COLO668 (cell line): ENCODE data around the gene GJB1.
A peak's percentile ranks its signal among the peaks of the same experiment; 100 is the strongest.

ENCODE experiments used
- DNase-seq: peaks from one replicate; lab custom pipeline; 2025; ENCODE audit not compliant: unreplicated experiment; lab: John Stamatoyannopoulos, UW

Gene GJB1

GRCh38 chrX:71214604-71215337 lies 8.3 kb upstream of the GJB1 start:
- peak; percentile 60 for DNase-seq

- peak; percentile 28 for DNase-seq
Measured at GRCh38 chrX:71215338-71215912, 7.6 kb upstream of the GJB1 start.

- peak; percentile 53 for DNase-seq
Measured at GRCh38 chrX:71216485-71216884, 6.5 kb upstream of the GJB1 start.

- no peak for DNase-seq
Measured at GRCh38 chrX:71217298-71217697, 5.7 kb upstream of the GJB1 start.

- DNase-seq = no peak
Measured at GRCh38 chrX:71221145-71221544, 1.9 kb upstream of the GJB1 start.

GRCh38 chrX:71224098-71224708 lies 1.2 kb downstream of the GJB1 start:
- DNase-seq = no peak

GRCh38 chrX:71225009-71225408 lies 2.0 kb downstream of the GJB1 start:
- DNase-seq = no peak

GRCh38 chrX:71225676-71226075 lies 2.7 kb downstream of the GJB1 start:
- no peak for DNase-seq

GRCh38 chrX:71227370-71228062 lies 4.5 kb downstream of the GJB1 start:
- DNase-seq = no peak

- no peak for DNase-seq
Measured at GRCh38 chrX:71228063-71228642, 5.1 kb downstream of the GJB1 start.

- DNase-seq = no peak
Measured at GRCh38 chrX:71235482-71235881, 12.5 kb downstream of the GJB1 start.

- no peak for DNase-seq
Measured at GRCh38 chrX:71236836-71237235, 13.8 kb downstream of the GJB1 start.

- DNase-seq = no peak
Measured at GRCh38 chrX:71239781-71240180, 16.8 kb downstream of the GJB1 start.

GRCh38 chrX:71241301-71241700 lies 18.3 kb downstream of the GJB1 start:
- DNase-seq = no peak

GRCh38 chrX:71244359-71245128 lies 21.5 kb downstream of the GJB1 start:
- no peak for DNase-seq

- DNase-seq = no peak
Measured at GRCh38 chrX:71245159-71245558, 22.1 kb downstream of the GJB1 start.

GRCh38 chrX:71250841-71251240 lies 27.8 kb downstream of the GJB1 start:
- no peak for DNase-seq

GRCh38 chrX:71251466-71251973 lies 28.5 kb downstream of the GJB1 start:
- DNase-seq = no peak

GRCh38 chrX:71252221-71252620 lies 29.2 kb downstream of the GJB1 start:
- DNase-seq = no peak

GRCh38 chrX:71253253-71254091 lies 30.4 kb downstream of the GJB1 start:
- peak; percentile 53 for DNase-seq
